Measurements from ENCODE around the gene NISCH.

NISCH gene

GRCh38 chr3:52435246-52436101 is 19.9 kb upstream of the NISCH start:
- DNase-seq: no peak

GRCh38 chr3:52436500-52437149 is 18.8 kb upstream of the NISCH start:
- DNase-seq: no peak

- no peak for DNase-seq
These were observed 17.9 kb upstream of the NISCH start for GRCh38 chr3:52437326-52438103.

- no peak for DNase-seq
These were observed 17.4 kb upstream of the NISCH start for GRCh38 chr3:52438104-52438376.

GRCh38 chr3:52438579-52439425 is 16.6 kb upstream of the NISCH start:
- no peak for DNase-seq

- DNase-seq: no peak
These were observed 15.8 kb upstream of the NISCH start for GRCh38 chr3:52439426-52440248.

GRCh38 chr3:52440249-52440551 is 15.2 kb upstream of the NISCH start:
- DNase-seq: no peak

- DNase-seq: no peak
These were observed 14.7 kb upstream of the NISCH start for GRCh38 chr3:52440671-52441070.

- DNase-seq: no peak
These were observed 14.2 kb upstream of the NISCH start for GRCh38 chr3:52441091-52441771.

- DNase-seq: no peak
These were observed 13.6 kb upstream of the NISCH start for GRCh38 chr3:52441772-52442332.

GRCh38 chr3:52442409-52443267 is 12.8 kb upstream of the NISCH start:
- DNase-seq: no peak

GRCh38 chr3:52443268-52443610 is 12.2 kb upstream of the NISCH start:
- no peak for DNase-seq

- no peak for DNase-seq
These were observed 11.4 kb upstream of the NISCH start for GRCh38 chr3:52443791-52444687.

GRCh38 chr3:52444860-52445793 is 10.3 kb upstream of the NISCH start, which contains the start of gene SEMA3G:
Gene SEMA3G, minus strand, starts transcription at chr3:52445103. Its CDS starts 76 bp downstream, at chr3:52445027.
- DNase-seq: no peak

- no peak for DNase-seq
These were observed 9.4 kb upstream of the NISCH start for GRCh38 chr3:52446042-52446441.

- DNase-seq: no peak
These were observed 8.5 kb upstream of the NISCH start for GRCh38 chr3:52446631-52447511.
